Peyer's patch (tissue), 4 donors: Measurements from ENCODE around the gene DMD. TPM values are rescaled to one million over a fixed set of nuclear protein-coding genes. Genes with fewer than 3 reads are reported as not detected.

Experiments used
- DNase-seq, 3 donors: peaks; one replicate each; pipeline ENCODE4 v3.0.0-alpha.2; 2017 to 2019
- H3K27ac ChIP-seq, 4 donors: fragments of 200-600 bp; sonication (generic); one replicate each; pipeline ENCODE4 v1.5.1; 2016 to 2019
- H3K27me3 ChIP-seq, 2 donors: fragments of 200-600 bp; sonication (generic); one replicate each; pipeline ENCODE4 v1.5.1; 2019
- H3K36me3 ChIP-seq, 3 donors: fragments of 200-600 bp; sonication (generic); one replicate each; pipeline ENCODE4 v1.5.1; 2016 to 2019
- H3K4me1 ChIP-seq, 4 donors: fragments of 200-600 bp; sonication (generic); one replicate each; pipeline ENCODE4 v1.5.1; 2016 to 2019
- H3K4me3 ChIP-seq, 4 donors: fragments of 200-600 bp; sonication (generic); 1 replicate in 3 of 4; 2 replicates in 1 of 4; pipeline ENCODE4 v1.5.1; 2016 to 2019; ENCODE audit warnings: mild to moderate bottlenecking in 1 of 4
- H3K9me3 ChIP-seq, 4 donors: fragments of 200-600 bp; sonication (generic); one replicate each; pipeline ENCODE4 v1.5.1; 2016 to 2019; ENCODE audit warnings: mild to moderate bottlenecking in 1 of 4
- POLR2A ChIP-seq, 2 donors: fragments of 450-650 bp; IDR thresholded peaks; one replicate each; pipeline ENCODE4 v1.5.1; 2017; ENCODE audit warnings: antibody characterized with exemption in 2 of 2, mild to moderate bottlenecking in 2 of 2, moderate library complexity in 2 of 2
- total RNA-seq, 4 donors: library from RNA; depleted of rRNA; stranded (reverse); fragments of >200 nt; gene quantifications; one replicate each; pipeline ENCODE4 v1.1.0, GENCODE V29; 2016
- TF ChIP-seq, protein P1 (sequence below), 6 experiments: fragments of 450-650 bp in 4 of 6; fragments of 200-600 bp in 2 of 6; sonication (generic) in 1 of 6; IDR thresholded peaks; one replicate each; pipeline ENCODE4 v1.5.1; 2017 to 2019; ENCODE audit warnings: antibody characterized with exemption in 6 of 6, mild to moderate bottlenecking in 3 of 6, moderate library complexity in 1 of 6

DMD gene
- total RNA-seq, 4 donors from 2014 or later = 15.8 to 109 (median 19.1) TPM

DNA sequence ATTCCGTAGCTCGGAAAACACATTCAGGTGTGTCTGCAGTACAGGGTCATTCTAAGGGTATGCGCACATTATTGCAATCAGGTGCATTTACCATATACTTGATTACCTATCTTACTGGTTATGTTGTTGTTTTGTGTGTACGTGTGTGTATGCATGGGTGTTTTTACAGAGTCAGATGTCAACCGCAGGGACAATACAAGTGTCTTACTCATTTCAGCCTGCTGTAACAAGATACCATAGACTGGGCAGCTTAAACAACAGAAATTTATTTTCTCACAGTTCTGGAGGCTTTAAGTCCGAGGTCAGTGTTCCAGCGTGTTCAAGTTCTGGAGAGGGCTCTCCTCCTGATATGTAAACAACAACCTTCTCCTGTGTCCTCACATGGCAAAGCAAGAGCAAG is 316.7 kb downstream of the DMD start:
- DNase-seq = no peak
- H3K4me1 ChIP-seq = no peaks in the 10 kb centered on the region
- no peak overlapping the region for H3K4me3 ChIP-seq
- no peak overlapping the region for H3K27ac ChIP-seq
- H3K9me3 ChIP-seq = no peaks in the 10 kb centered on the region
- no peaks in the 10 kb centered on the region for H3K27me3 ChIP-seq
- H3K36me3 ChIP-seq = no peaks in the 10 kb centered on the region
- TF ChIP-seq, protein P1, sequence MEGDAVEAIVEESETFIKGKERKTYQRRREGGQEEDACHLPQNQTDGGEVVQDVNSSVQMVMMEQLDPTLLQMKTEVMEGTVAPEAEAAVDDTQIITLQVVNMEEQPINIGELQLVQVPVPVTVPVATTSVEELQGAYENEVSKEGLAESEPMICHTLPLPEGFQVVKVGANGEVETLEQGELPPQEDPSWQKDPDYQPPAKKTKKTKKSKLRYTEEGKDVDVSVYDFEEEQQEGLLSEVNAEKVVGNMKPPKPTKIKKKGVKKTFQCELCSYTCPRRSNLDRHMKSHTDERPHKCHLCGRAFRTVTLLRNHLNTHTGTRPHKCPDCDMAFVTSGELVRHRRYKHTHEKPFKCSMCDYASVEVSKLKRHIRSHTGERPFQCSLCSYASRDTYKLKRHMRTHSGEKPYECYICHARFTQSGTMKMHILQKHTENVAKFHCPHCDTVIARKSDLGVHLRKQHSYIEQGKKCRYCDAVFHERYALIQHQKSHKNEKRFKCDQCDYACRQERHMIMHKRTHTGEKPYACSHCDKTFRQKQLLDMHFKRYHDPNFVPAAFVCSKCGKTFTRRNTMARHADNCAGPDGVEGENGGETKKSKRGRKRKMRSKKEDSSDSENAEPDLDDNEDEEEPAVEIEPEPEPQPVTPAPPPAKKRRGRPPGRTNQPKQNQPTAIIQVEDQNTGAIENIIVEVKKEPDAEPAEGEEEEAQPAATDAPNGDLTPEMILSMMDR (IDR thresholded peaks at IDR 0.05) = no peak
- no peak for TF ChIP-seq POLR2A (IDR thresholded peaks at IDR 0.05)

DNA sequence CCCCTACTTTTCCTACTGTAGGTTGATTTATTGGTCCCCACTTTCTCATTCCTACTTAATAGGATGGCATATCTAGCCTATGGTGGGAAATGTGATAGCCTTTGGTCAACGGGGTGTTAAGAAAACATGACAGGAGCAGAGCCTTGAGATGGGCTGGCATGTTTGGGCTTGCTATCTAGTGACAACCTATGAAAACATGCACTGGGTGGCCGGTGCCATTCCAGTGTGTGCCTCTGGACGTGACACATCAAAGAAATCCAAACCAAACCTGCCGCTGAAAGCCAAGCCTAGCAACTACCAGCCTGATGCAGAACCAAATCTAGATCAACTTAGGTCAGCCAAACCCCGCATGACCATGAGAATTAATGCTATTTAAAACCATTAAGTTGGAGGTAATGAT is 317.6 kb downstream of the DMD start:
- Histone ChIP-seq H3K4me3 (no peak overlapping the region), H3K27me3 (no peaks in the 10 kb centered on the region), H3K36me3 (no peaks in the 10 kb centered on the region), H3K9me3 (no peaks in the 10 kb centered on the region), H3K27ac (no peak overlapping the region), H3K4me1 (no peaks in the 10 kb centered on the region)
- TF ChIP-seq, protein P1 (IDR thresholded peaks at IDR 0.05) = no peak
- no peak for TF ChIP-seq POLR2A (IDR thresholded peaks at IDR 0.05)
- no peak for DNase-seq

GRCh38 chrX:32877592-32877991 is 333.8 kb downstream of the DMD start:
- no peaks in the 10 kb centered on the region for H3K9me3 ChIP-seq
- no peaks in the 10 kb centered on the region for H3K36me3 ChIP-seq
- TF ChIP-seq POLR2A (IDR thresholded peaks at IDR 0.05) = no peak
- TF ChIP-seq, protein P1 (IDR thresholded peaks at IDR 0.05) = no peak
- no peak overlapping the region for H3K4me3 ChIP-seq
- no peaks in the 10 kb centered on the region for H3K27me3 ChIP-seq
- no peak overlapping the region for H3K27ac ChIP-seq
- H3K4me1 ChIP-seq = no peaks in the 10 kb centered on the region
- no peak for DNase-seq

- no peaks in the 10 kb centered on the region for H3K27me3 ChIP-seq
- no peaks in the 10 kb centered on the region for H3K9me3 ChIP-seq
- no peaks in the 10 kb centered on the region for H3K36me3 ChIP-seq
- DNase-seq = no peak
- TF ChIP-seq POLR2A (IDR thresholded peaks at IDR 0.05) = no peak
- TF ChIP-seq, protein P1 (IDR thresholded peaks at IDR 0.05) = no peak
- H3K4me1 ChIP-seq = no peaks in the 10 kb centered on the region
- no peak overlapping the region for H3K4me3 ChIP-seq
- no peak overlapping the region for H3K27ac ChIP-seq
Measured at GRCh38 chrX:32874839-32875238, 336.5 kb downstream of the DMD start.

- no peak for DNase-seq
- TF ChIP-seq POLR2A (IDR thresholded peaks at IDR 0.05) = no peak
- TF ChIP-seq, protein P1 (IDR thresholded peaks at IDR 0.05) = no peak
- Histone ChIP-seq H3K27me3 (no peaks in the 10 kb centered on the region), H3K4me3 (no peak overlapping the region), H3K9me3 (no peaks in the 10 kb centered on the region), H3K27ac (no peak overlapping the region), H3K36me3 (no peaks in the 10 kb centered on the region), H3K4me1 (no peaks in the 10 kb centered on the region)
Measured at GRCh38 chrX:32873786-32874185, 337.6 kb downstream of the DMD start.

- Histone ChIP-seq H3K27ac (no peak overlapping the region), H3K36me3 (no peaks in the 10 kb centered on the region), H3K4me1 (no peaks in the 10 kb centered on the region), H3K4me3 (no peak overlapping the region), H3K9me3 (no peaks in the 10 kb centered on the region), H3K27me3 (no peaks in the 10 kb centered on the region)
- TF ChIP-seq, protein P1 (IDR thresholded peaks at IDR 0.05) = no peak
- no peak for TF ChIP-seq POLR2A (IDR thresholded peaks at IDR 0.05)
- DNase-seq = no peak
Measured at GRCh38 chrX:32871636-32872035, 339.7 kb downstream of the DMD start.
